ENCODE results near the gene SCNN1A. TPM values are rescaled to one million over a fixed set of nuclear protein-coding genes. Genes with fewer than 3 reads are reported as not detected.
A peak's percentile ranks its signal among the peaks of the same experiment; 100 is the strongest.

The SCNN1A gene
- total and polyA plus RNA-seq, 2 of the 13 experiments (the other 11 are each of a cell fraction or from before 2014, with no cell fraction given): 1.5 to 14.6 TPM

DNA sequence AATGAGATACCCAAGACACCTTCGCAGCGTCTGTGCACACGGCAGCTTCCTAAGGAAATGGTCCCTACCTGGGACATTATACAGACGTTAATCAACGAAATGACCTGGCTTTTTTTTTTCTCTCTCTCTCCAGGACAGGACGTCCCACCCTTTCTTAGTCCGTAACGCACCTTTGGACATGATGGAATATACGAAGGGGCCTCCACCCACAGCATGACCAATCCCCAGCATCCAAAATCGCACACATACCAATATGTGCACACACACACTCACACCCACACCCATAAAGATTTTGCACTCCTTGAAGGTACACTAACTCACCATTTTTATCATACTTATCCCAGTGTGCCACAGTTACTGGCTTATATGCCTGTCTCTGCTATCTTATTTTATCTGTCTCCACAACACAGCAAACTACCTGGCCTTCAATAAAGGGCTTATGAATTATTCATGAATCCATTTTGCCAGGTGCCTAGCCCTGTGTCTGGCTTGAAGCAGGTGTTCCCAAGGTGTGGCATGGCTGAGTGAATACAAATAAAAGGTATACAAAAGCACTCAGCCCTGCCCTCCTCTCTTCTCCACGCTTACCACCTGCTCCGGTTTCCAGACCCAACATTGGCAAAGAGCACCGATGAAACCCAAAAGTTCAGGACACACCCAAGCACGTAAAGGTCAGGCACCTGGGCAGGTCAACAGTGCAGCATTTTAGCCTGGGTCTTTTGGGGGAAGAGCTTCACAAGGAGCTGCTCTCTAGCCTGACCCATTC is 2.2 kb downstream of the SCNN1A start:
- ATAC-seq (no peak), DNase-seq (ENCODE audit: low spot score) (no peak), FAIRE-seq (no peak)
- Histone ChIP-seq H3K4me1 (ENCODE audit: insufficient read depth, low read length) (peaks cover 96% of the 10 kb centered on the region), H2AFZ (ENCODE audit: low read length) (no peak overlapping the region), H3K9ac (ENCODE audit: insufficient read depth, low read depth, low read length) (peak overlapping the region; percentile 68), H3K4me2 (ENCODE audit: low read depth, low read length) (peak overlapping the region; percentile 98), H3K27ac (ENCODE audit: extremely low read length, insufficient read depth, low read length) (peak overlapping the region; percentile 96), H3K79me2 (ENCODE audit: insufficient read depth, low read length) (no peaks in the 10 kb centered on the region), H3K36me3 (replicated peaks in 1 of 2; ENCODE audit: control insufficient read depth in 1 of 2, insufficient read depth in 2 of 2, low read length in 2 of 2) (no peaks in the 10 kb centered on the region), H3K9me3 (ENCODE audit: low read length) (no peaks in the 10 kb centered on the region), H4K20me1 (ENCODE audit: insufficient read depth, low read length) (no peaks in the 10 kb centered on the region), H3K27me3 (ENCODE audit: control insufficient read depth in 1 of 2, insufficient read depth in 2 of 2, low read length in 2 of 2) (peaks cover 0 to 21% of the 10 kb centered on the region in 2 experiments; a peak in 3 of 5 replicates), H3K4me3 (replicated peaks in 1 of 3; ENCODE audit: insufficient read depth in 1 of 3, low read depth in 2 of 3, low read length in 3 of 3) (peak overlapping the region; percentile 10 to 73 (median 41); a peak in 5 of 6 replicates)
- no TSS peak for BruUV-seq (replicated peaks)
- CTCF ChIA-PET (ENCODE audit: low intra/inter-chr PET ratio, low total read pairs): interaction anchor here (1.8 kb wide), 1 partner anchor 38 kb away, joined by 4 read pairs; no protein-coding TSS in a partner anchor
- intact Hi-C loops (cut with micrococcal nuclease; ENCODE audit: unreplicated experiment): loop anchor here (1.0 kb wide), 1 partner anchor 12 kb away; no protein-coding TSS in a partner anchor
- WGBS (ENCODE audit: low lambda C conversion rate): 24% methylated on average over 14 of the region's 14 CpGs
- in situ Hi-C loops (cut with HindIII; ENCODE audit: extremely low pct_ligation_motif_present, low pct_unique_long_range_greater_than_20kb): loop anchor here (5.0 kb wide), 1 partner anchor 36 kb away; no protein-coding TSS in a partner anchor
- POLR2A ChIA-PET: interaction anchor here (1.8 to 7.5 kb wide), 6 partner anchors 10 to 50 kb away, joined by 6 to 278 read pairs (median 24); partner anchors contain the start of genes LTBR and TNFRSF1A
- TF ChIP-seq ZBTB34 (CRISPR knock-in tag; IDR thresholded peaks at IDR 0.05): peak; percentile 26; the same call in 1 of the 2 replicates
- TF ChIP-seq, protein P1, sequence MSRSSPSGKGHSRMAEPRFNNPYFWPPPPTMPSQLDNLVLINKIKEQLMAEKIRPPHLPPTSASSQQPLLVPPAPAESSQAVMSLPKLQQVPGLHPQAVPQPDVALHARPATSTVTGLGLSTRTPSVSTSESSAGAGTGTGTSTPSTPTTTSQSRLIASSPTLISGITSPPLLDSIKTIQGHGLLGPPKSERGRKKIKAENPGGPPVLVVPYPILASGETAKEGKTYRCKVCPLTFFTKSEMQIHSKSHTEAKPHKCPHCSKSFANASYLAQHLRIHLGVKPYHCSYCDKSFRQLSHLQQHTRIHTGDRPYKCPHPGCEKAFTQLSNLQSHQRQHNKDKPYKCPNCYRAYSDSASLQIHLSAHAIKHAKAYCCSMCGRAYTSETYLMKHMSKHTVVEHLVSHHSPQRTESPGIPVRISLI (CRISPR knock-in tag; IDR thresholded peaks at IDR 0.05; ENCODE audit: borderline replicate concordance): peak; percentile 32; the same call in 1 of the 2 replicates
- TF ChIP-seq ZNF275 (CRISPR knock-in tag; IDR thresholded peaks at IDR 0.05; ENCODE audit: borderline replicate concordance): no peak
- TF ChIP-seq ZFAT (CRISPR knock-in tag; conservative IDR thresholded peaks at IDR 0.05): no peak
- 0 out of 2 replicates have a peak, but pooled peaks have one; percentile 1 for TF ChIP-seq TCF7 (IDR thresholded peaks at IDR 0.05; ENCODE audit: low read depth)
- TF ChIP-seq RNF2 (conservative IDR thresholded peaks at IDR 0.05; ENCODE audit: low read depth): no peak
- no peak for TF ChIP-seq PRMT3 (CRISPR knock-in tag; IDR thresholded peaks at IDR 0.05; ENCODE audit: borderline replicate concordance, low read depth)
- no peak for TF ChIP-seq GABPA (IDR thresholded peaks at IDR 0.05; ENCODE audit: low read depth, low read length)
- TF ChIP-seq GABPA (CRISPR knock-in tag; IDR thresholded peaks at IDR 0.05; ENCODE audit: low read depth): no peak
- no peak for TF ChIP-seq ZBTB20 (CRISPR knock-in tag; IDR thresholded peaks at IDR 0.05; ENCODE audit: borderline replicate concordance, low read depth)
- no peak for TF ChIP-seq PHF20 (CRISPR knock-in tag; IDR thresholded peaks at IDR 0.05)
- TF ChIP-seq, protein P2, sequence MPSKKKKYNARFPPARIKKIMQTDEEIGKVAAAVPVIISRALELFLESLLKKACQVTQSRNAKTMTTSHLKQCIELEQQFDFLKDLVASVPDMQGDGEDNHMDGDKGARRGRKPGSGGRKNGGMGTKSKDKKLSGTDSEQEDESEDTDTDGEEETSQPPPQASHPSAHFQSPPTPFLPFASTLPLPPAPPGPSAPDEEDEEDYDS (CRISPR knock-in tag; IDR thresholded peaks at IDR 0.05): no peak
- TF ChIP-seq SAP130 (CRISPR knock-in tag; IDR thresholded peaks at IDR 0.05; ENCODE audit: low read depth): peak; percentile 15; the same call in 1 of the 2 replicates
- no peak for TF ChIP-seq ISL2 (CRISPR knock-in tag; IDR thresholded peaks at IDR 0.05)
- TF ChIP-seq IKZF5 (CRISPR knock-in tag; IDR thresholded peaks at IDR 0.05): peak; percentile 2; the same call in 1 of the 2 replicates

All from HepG2 (cell line).